GM12801 (cell line): ENCODE results near the gene RITA1.

Experiments
- CTCF ChIP-seq: IDR thresholded peaks from one replicate; pipeline ENCODE4 v1.5.1; 2011; ENCODE audit warnings: control low read depth; ENCODE audit not compliant: insufficient read length; ENCODE audit errors: extremely low read depth

Gene RITA1

GRCh38 chr12:113202300-113203075 lies 17.0 kb downstream of the RITA1 start:
- no peak for TF ChIP-seq CTCF

- TF ChIP-seq CTCF = no peak
Measured at GRCh38 chr12:113203852-113204760, 18.6 kb downstream of the RITA1 start.

- no peak for TF ChIP-seq CTCF
Measured at GRCh38 chr12:113204804-113205203, 19.3 kb downstream of the RITA1 start.

- TF ChIP-seq CTCF = no peak
Measured at GRCh38 chr12:113207613-113208040, 22.1 kb downstream of the RITA1 start.

- no peak for TF ChIP-seq CTCF
Measured at GRCh38 chr12:113208041-113208934, 22.8 kb downstream of the RITA1 start.

- no peak for TF ChIP-seq CTCF
Measured at GRCh38 chr12:113211160-113211559, 25.6 kb downstream of the RITA1 start.
